H9 (cell line): ENCODE data around the gene INAFM1. TPM values are rescaled to one million over a fixed set of nuclear protein-coding genes. Genes with fewer than 3 reads are reported as not detected.

Source experiments
- DNase-seq: peaks from one replicate; pipeline ENCODE4 v3.0.0-alpha.2; 2017
- H2AFZ ChIP-seq: one replicate; pipeline ENCODE4 v1.6.1; 2013; ENCODE audit warnings: mild to moderate bottlenecking, low read length, control low read depth, moderate library complexity
- H2AK5ac ChIP-seq: 2 replicates; pipeline ENCODE4 v1.6.1; 2013; ENCODE audit warnings: low read length, control low read depth, mixed read lengths; ENCODE audit not compliant: insufficient read length
- H2BK120ac ChIP-seq: one replicate; pipeline ENCODE4 v1.6.1; 2013; ENCODE audit warnings: low read depth, mild to moderate bottlenecking, low read length, control low read depth, inconsistent platforms; ENCODE audit not compliant: poor library complexity, severe bottlenecking
- H2BK12ac ChIP-seq: 2 replicates; pipeline ENCODE4 v1.6.1; 2013; ENCODE audit warnings: low read length, control low read depth, mixed read lengths, low read depth; ENCODE audit not compliant: insufficient read length
- H2BK15ac ChIP-seq: 2 replicates; pipeline ENCODE4 v1.6.1; 2013; ENCODE audit warnings: low read depth, low read length, control low read depth
- H2BK20ac ChIP-seq: one replicate; pipeline ENCODE4 v1.6.1; 2013; ENCODE audit warnings: low read depth, mild to moderate bottlenecking, low read length, control low read depth, inconsistent platforms; ENCODE audit not compliant: poor library complexity, severe bottlenecking
- H2BK5ac ChIP-seq: 2 replicates; pipeline ENCODE4 v1.6.1; 2013; ENCODE audit warnings: low read length, control low read depth, mixed read lengths; ENCODE audit not compliant: insufficient read length
- H3K14ac ChIP-seq: 2 replicates; pipeline ENCODE4 v1.6.1; 2013; ENCODE audit warnings: low read length, control low read depth; ENCODE audit not compliant: insufficient read depth
- H3K18ac ChIP-seq: 2 replicates; pipeline ENCODE4 v1.6.1; 2013; ENCODE audit warnings: low read depth, mild to moderate bottlenecking, mixed read lengths, low read length, control low read depth; ENCODE audit not compliant: insufficient read length
- H3K23ac ChIP-seq: 2 replicates; pipeline ENCODE4 v1.6.1; 2013; ENCODE audit warnings: low read length, control low read depth, mixed read lengths, low read depth; ENCODE audit not compliant: insufficient read length
- H3K23me2 ChIP-seq: 2 replicates; pipeline ENCODE4 v1.6.1; 2013; ENCODE audit warnings: low read depth, mild to moderate bottlenecking, mixed read lengths, low read length, control low read depth; ENCODE audit not compliant: insufficient read length, poor library complexity, severe bottlenecking
- H3K27ac ChIP-seq: 2 replicates; pipeline ENCODE4 v1.5.1; 2013; ENCODE audit warnings: low read length, control low read depth, mixed read lengths, low read depth; ENCODE audit not compliant: insufficient read length
- H3K27me3 ChIP-seq: 2 replicates; pipeline ENCODE4 v1.6.1; 2013; ENCODE audit warnings: low read length, control low read depth, inconsistent platforms; ENCODE audit not compliant: insufficient read depth
- H3K4ac ChIP-seq: 2 replicates; pipeline ENCODE4 v1.6.1; 2013; ENCODE audit warnings: low read depth, mild to moderate bottlenecking, control low read depth, inconsistent platforms, low read length, moderate library complexity
- H3K4me1 ChIP-seq: 2 replicates; pipeline ENCODE4 v1.6.1; 2013; ENCODE audit warnings: low read length, control low read depth, inconsistent platforms; ENCODE audit not compliant: insufficient read depth
- H3K4me2 ChIP-seq: 2 replicates; pipeline ENCODE4 v1.6.1; 2013; ENCODE audit warnings: low read length, control low read depth, mixed read lengths; ENCODE audit not compliant: insufficient read length, insufficient read depth
- H3K56ac ChIP-seq: 2 replicates; pipeline ENCODE4 v1.6.1; 2013; ENCODE audit warnings: low read depth, mild to moderate bottlenecking, mixed read lengths, low read length, control low read depth; ENCODE audit not compliant: insufficient read length
- H3K79me1 ChIP-seq: 2 replicates; pipeline ENCODE4 v1.6.1; 2013; ENCODE audit warnings: low read depth, mild to moderate bottlenecking, moderate library complexity, low read length, control low read depth, inconsistent platforms; ENCODE audit not compliant: insufficient read depth, poor library complexity, severe bottlenecking
- H3K79me2 ChIP-seq: 2 replicates; pipeline ENCODE4 v1.6.1; 2013; ENCODE audit warnings: low read length, control low read depth, inconsistent platforms; ENCODE audit not compliant: insufficient read depth
- H3K9ac ChIP-seq: 2 replicates; pipeline ENCODE4 v1.6.1; 2013; ENCODE audit warnings: low read length, control low read depth, mixed read lengths; ENCODE audit not compliant: insufficient read length; ENCODE audit errors: extremely low read depth
- H3K9me3 ChIP-seq: one replicate; pipeline ENCODE4 v1.6.1; 2013; ENCODE audit warnings: low read depth, low read length, inconsistent platforms; ENCODE audit not compliant: control insufficient read depth
- H3T11ph ChIP-seq: one replicate; pipeline ENCODE4 v1.6.1; 2013; ENCODE audit warnings: mild to moderate bottlenecking, low read length, control low read depth, inconsistent platforms
- H4K20me1 ChIP-seq: one replicate; pipeline ENCODE4 v1.6.1; 2013; ENCODE audit not compliant: control insufficient read depth, insufficient read length, insufficient read depth
- H4K5ac ChIP-seq: 2 replicates; pipeline ENCODE4 v1.6.1; 2013; ENCODE audit warnings: low read depth, mild to moderate bottlenecking, mixed read lengths, low read length, control low read depth; ENCODE audit not compliant: insufficient read length
- H4K8ac ChIP-seq: replicated peaks from 2 replicates; pipeline ENCODE4 v1.6.1; 2013; ENCODE audit warnings: low read length, control low read depth, mixed read lengths, low read depth; ENCODE audit not compliant: insufficient read length
- H4K91ac ChIP-seq: 2 replicates; pipeline ENCODE4 v1.6.1; 2013; ENCODE audit warnings: low read depth, mild to moderate bottlenecking, moderate library complexity, mixed read lengths, low read length, control low read depth; ENCODE audit not compliant: insufficient read length
- H3K27ac Mint-ChIP-seq, 3 experiments: 2 replicates in 2 of 3; 3 replicates in 1 of 3; pipeline ENCODE4 v1.8.0; 2020 to 2021; ENCODE audit warnings: mixed read lengths in 3 of 3, mild to moderate bottlenecking in 1 of 3, moderate library complexity in 1 of 3
- H3K27me3 Mint-ChIP-seq: 2 replicates; pipeline ENCODE4 v1.8.0; 2021; ENCODE audit warnings: low read depth, mild to moderate bottlenecking, moderate library complexity, mixed read lengths
- H3K36me3 Mint-ChIP-seq, 3 experiments: 2 replicates in 2 of 3; 3 replicates in 1 of 3; pipeline ENCODE4 v1.8.0; 2020 to 2021; ENCODE audit warnings: low read depth in 3 of 3, mixed read lengths in 3 of 3; ENCODE audit not compliant: insufficient read depth in 1 of 3
- H3K4me1 Mint-ChIP-seq, 2 experiments: 2 replicates each; pipeline ENCODE4 v1.8.0; 2020; ENCODE audit warnings: mixed read lengths in 2 of 2
- H3K4me3 Mint-ChIP-seq, 2 experiments: 2 replicates in 1 of 2; 3 replicates in 1 of 2; pipeline ENCODE4 v1.8.0; 2020 to 2021; ENCODE audit warnings: mild to moderate bottlenecking in 2 of 2, mixed read lengths in 2 of 2, moderate library complexity in 1 of 2
- H3K9me3 Mint-ChIP-seq, 2 experiments: 2 replicates in 1 of 2; 3 replicates in 1 of 2; pipeline ENCODE4 v1.8.0; 2020; ENCODE audit warnings: mild to moderate bottlenecking in 2 of 2, mixed read lengths in 2 of 2, moderate library complexity in 1 of 2
- WGBS: extraction: QIAGEN DNeasy Blood & Tissue Kit; methylation state at CpG from one replicate; pipeline ENCODE4 v1.1.7; 2013; ENCODE audit warnings: missing lambda C conversion rate, low lambda C conversion rate, mixed read lengths; ENCODE audit not compliant: insufficient read length; ENCODE audit errors: extremely low coverage; 5-methylcytosine and 5-hydroxymethylcytosine counted together
- total RNA-seq: library from RNA; stranded (reverse); gene quantifications from 2 replicates; pipeline ENCODE4 v1.2.1, GENCODE V29; 2021
- TF ChIP-seq, protein P1 (sequence below): fragments of 200-600 bp; sonication (generic); conservative IDR thresholded peaks from 3 replicates; pipeline ENCODE4 v1.8.0; 2021; ENCODE audit warnings: antibody characterized with exemption, mild to moderate bottlenecking

INAFM1 gene
- total RNA-seq, 1 experiment from 2014 or later: 8.5 TPM

DNA sequence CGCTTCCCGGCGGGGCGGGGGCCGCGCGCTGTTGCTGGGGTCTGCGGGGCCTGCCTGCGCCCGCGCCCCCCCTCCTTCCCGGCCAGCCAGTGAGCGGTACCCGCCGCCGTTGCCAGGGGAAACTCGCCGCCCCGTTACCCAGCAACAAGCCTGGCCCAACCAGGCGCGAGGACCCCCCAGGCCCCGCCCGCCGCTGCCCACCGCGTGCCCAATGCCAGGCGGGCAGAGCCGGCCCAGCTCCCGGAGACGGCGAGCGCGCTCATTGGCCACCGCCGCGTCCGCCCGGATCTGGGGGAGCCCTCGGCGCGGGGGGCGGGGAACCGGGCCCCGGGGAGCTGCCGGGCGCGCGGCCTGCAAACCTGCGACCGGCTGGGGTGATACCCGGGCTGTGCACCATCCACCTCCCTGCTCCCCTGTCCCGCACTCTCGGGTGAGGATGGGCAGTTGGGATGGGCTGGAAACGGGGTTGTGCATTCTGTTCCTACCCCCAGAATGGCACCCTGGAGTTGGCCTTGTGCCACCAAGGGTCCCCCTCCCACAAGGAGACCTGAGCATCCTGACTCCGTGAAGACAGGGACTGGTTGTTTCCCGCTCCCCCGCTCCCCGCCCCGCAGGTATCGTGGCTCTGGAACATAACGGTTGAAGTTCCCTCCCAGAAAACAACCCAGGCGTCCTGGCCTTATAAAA is 34.9 kb upstream of the INAFM1 start:
- Histone ChIP-seq H2BK20ac (no peak overlapping the region), H2BK5ac (no peak overlapping the region), H3K4me1 (peaks cover 3% of the 10 kb centered on the region; the same call in 1 of the 2 replicates), H3T11ph (no peak overlapping the region), H2BK15ac (no peak overlapping the region), H3K79me2 (no peaks in the 10 kb centered on the region), H4K91ac (no peak overlapping the region), H3K9ac (no peak overlapping the region), H3K4me2 (peak overlapping the region; percentile 81), H3K27me3 (peaks cover 2% of the 10 kb centered on the region; the same call in 1 of the 2 replicates), H2AFZ (no peak overlapping the region), H4K5ac (no peak overlapping the region), H3K23ac (no peak overlapping the region), H3K14ac (no peak overlapping the region), H3K56ac (no peak overlapping the region), H2AK5ac (no peak overlapping the region), H2BK120ac (no peak overlapping the region), H2BK12ac (no peak overlapping the region), H3K23me2 (peaks cover 14% of the 10 kb centered on the region), H3K27ac (no peak overlapping the region), H4K8ac (no peak overlapping the region), H4K20me1 (no peaks in the 10 kb centered on the region), H3K9me3 (no peaks in the 10 kb centered on the region), H3K18ac (no peak overlapping the region), H3K79me1 (no peaks in the 10 kb centered on the region), H3K4ac (no peak overlapping the region)
- Mint-ChIP-seq H3K27ac (no peak overlapping the region), H3K36me3 (no peaks in the 10 kb centered on the region; a peak in 1 of 7 replicates), H3K4me1 (peaks cover 15 to 24% of the 10 kb centered on the region in 2 experiments), H3K4me3 (peak overlapping the region; percentile 22 to 69), H3K27me3 (peaks cover 28% of the 10 kb centered on the region), H3K9me3 (peaks cover 0 to 3% of the 10 kb centered on the region in 2 experiments; a peak in 2 of 5 replicates)
- peak; percentile 78 for DNase-seq
- TF ChIP-seq, protein P1, sequence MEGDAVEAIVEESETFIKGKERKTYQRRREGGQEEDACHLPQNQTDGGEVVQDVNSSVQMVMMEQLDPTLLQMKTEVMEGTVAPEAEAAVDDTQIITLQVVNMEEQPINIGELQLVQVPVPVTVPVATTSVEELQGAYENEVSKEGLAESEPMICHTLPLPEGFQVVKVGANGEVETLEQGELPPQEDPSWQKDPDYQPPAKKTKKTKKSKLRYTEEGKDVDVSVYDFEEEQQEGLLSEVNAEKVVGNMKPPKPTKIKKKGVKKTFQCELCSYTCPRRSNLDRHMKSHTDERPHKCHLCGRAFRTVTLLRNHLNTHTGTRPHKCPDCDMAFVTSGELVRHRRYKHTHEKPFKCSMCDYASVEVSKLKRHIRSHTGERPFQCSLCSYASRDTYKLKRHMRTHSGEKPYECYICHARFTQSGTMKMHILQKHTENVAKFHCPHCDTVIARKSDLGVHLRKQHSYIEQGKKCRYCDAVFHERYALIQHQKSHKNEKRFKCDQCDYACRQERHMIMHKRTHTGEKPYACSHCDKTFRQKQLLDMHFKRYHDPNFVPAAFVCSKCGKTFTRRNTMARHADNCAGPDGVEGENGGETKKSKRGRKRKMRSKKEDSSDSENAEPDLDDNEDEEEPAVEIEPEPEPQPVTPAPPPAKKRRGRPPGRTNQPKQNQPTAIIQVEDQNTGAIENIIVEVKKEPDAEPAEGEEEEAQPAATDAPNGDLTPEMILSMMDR: no peak
- no CpG with 5 or more reads among the region's 62 CpGs for WGBS
